Inflammatory macrophage treated with lipopolysaccharide for 4 hours (primary cell): ENCODE results near the gene SERPINB8.

ENCODE experiments used
- DNase-seq: peaks from one replicate; pipeline ENCODE4 v3.0.0-alpha.2; 2020

The SERPINB8 gene

DNA sequence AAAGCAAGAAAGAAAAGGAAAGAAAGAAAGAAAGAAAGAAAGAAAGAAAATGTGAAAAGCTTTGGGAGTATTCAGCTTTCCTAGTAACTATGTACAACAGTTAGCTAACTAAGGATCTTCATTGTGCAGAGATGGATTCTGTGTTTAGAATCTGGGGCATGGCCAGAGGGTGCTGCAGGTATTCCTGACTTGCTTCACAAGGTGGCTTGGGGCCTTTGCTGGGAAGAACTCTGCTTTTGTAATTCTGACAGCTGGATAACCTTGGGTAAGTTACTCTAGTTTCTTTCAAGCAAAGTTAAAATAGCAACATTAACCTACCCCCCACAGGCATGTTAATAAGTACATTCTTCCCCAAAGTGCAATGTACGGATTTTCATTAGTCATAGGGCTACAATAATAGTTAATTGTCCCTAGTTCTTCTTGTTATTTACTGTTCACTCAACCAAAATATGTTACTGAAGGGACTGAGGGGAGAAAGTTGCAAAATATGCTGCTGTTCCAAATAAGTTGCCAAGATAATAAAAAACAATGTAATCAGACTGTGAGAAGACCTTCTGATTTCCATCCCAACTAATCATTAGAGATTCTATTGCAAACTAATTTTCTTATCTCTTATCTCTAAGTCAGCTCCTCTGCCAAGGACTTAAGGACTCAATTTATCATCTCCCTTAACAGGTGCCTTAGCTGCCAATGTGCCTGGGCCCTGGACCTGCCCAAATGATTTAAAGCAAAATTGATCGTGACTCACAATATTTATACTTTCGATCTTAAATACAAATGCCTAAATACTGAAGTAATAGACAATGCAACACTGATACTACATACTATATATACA lies 50.3 kb downstream of the SERPINB8 start:
- no peak for DNase-seq

- DNase-seq, result no peak
Observed at GRCh38 chr18:64026350-64026749, 56.5 kb downstream of the SERPINB8 start.

GRCh38 chr18:64027931-64028695 lies 58.2 kb downstream of the SERPINB8 start:
- DNase-seq, result no peak

DNA sequence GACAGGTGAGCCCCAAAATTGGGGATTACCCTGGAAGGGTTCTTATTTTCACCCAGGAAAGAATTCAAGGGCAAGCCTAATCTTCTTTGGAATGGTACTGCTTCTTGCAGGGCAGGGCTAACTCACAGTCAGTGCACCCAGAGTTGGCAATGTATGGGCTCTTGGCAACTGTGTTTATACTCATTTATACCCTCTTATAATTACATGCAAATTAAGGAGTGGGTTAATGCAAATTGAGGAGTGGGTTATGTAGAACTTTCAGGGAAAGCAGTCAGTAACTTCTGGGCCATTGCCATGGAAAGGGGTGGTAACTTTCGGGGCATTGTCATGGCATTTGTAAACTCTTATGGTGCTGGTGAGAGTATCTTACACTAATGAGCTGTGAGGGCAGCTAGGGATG lies 59.2 kb downstream of the SERPINB8 start:
- no peak for DNase-seq

DNA sequence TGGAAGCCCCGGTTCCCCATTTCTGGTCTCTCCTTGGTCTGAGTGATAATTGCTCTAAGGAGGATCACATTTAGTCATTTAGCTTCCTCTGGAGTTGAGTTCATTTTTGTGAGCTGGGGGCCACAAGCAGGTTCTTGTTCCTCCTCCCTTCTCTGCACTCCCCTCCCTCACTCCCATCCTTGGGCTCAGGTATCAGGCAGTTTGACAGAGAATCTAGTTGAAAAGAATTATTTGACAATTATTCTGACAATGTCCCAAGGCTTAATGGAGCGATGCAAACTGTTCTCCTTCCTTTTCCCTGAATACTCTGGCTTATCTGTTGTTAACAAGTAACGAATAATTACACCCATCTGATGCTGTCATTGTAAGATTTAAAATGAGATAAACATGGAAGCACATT lies 61.5 kb downstream of the SERPINB8 start:
- DNase-seq, result no peak

DNA sequence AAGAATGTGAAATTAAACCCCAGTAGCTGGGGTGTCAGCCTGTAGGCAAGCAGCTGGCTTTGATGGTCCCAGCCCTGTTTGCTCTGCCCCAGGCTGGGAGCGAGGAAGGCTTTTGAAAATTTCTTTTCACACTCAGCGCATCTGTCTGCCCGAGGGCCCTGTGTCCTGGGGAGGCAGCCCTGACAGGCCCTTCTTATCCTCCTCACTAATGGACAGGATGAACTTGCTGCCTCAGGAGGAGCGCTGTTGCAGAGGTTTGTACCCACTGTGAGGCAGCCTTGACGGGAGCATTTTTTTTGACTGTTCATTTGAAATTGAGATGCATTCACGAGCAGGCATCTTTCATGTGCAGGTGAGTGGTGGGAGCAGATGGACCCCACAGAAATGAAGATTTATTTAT lies 62.4 kb downstream of the SERPINB8 start:
- no peak for DNase-seq

DNA sequence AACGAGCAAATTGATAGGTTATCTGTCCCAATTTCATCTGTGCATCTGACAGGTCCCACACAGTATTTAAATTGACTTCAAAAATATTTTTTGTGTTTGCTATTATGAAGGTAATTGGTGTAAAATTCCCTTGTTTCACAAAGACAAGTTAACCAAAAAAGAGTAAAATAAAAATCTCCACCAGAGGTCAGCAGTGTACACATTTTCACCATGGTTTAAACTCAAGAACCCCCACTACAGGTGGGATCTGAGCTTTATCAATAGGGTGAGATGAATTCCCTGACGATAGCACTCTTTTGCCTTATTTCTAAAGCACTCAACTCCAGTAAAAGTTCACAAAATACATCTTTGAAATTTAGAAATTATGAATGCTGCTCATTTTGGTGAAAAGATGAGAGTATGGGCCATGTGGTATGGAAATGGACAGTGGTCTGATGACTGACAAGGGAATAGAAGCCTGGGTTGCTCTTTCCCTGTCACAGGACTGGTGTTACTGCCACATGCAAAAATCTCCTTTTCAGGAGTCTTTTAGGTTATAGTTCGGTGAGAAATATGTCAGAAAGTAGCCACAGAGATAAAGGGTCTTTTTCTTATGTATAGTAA lies 68.0 kb downstream of the SERPINB8 start:
- DNase-seq, result peak; percentile 4
